ENCODE data around the gene SLC25A25.
A peak's percentile ranks its signal among the peaks of the same experiment; 100 is the strongest.
"Not testable (repeated sequence)": the region's sequence is repeated elsewhere in the genome, so short reads cannot be mapped to it uniquely, and the experiment has no call there.

The SLC25A25 gene

GRCh38 chr9:128127990-128128835 is 60.2 kb downstream of the SLC25A25 start:
- peak overlapping the region; percentile 93 for H3K4me3 ChIP-seq (replicated peaks; ENCODE audit: low read depth, low read length)
- DNase-seq (ENCODE audit: low read depth): peak; percentile 92
- TF ChIP-seq, protein P1, sequence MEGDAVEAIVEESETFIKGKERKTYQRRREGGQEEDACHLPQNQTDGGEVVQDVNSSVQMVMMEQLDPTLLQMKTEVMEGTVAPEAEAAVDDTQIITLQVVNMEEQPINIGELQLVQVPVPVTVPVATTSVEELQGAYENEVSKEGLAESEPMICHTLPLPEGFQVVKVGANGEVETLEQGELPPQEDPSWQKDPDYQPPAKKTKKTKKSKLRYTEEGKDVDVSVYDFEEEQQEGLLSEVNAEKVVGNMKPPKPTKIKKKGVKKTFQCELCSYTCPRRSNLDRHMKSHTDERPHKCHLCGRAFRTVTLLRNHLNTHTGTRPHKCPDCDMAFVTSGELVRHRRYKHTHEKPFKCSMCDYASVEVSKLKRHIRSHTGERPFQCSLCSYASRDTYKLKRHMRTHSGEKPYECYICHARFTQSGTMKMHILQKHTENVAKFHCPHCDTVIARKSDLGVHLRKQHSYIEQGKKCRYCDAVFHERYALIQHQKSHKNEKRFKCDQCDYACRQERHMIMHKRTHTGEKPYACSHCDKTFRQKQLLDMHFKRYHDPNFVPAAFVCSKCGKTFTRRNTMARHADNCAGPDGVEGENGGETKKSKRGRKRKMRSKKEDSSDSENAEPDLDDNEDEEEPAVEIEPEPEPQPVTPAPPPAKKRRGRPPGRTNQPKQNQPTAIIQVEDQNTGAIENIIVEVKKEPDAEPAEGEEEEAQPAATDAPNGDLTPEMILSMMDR (IDR thresholded peaks at IDR 0.05; ENCODE audit: low read length, missing control alignments): no peak

- no peak for DNase-seq (ENCODE audit: low read depth)
- TF ChIP-seq, protein P1 (IDR thresholded peaks at IDR 0.05; ENCODE audit: low read length, missing control alignments): no peak
- peak overlapping the region; percentile 93 for H3K4me3 ChIP-seq (replicated peaks; ENCODE audit: low read depth, low read length)
Observed at GRCh38 chr9:128128836-128129590, 61.0 kb downstream of the SLC25A25 start.

- not testable (repeated sequence) for H3K4me3 ChIP-seq (replicated peaks; ENCODE audit: low read depth, low read length); DNase-seq (ENCODE audit: low read depth)
- TF ChIP-seq, protein P1 (IDR thresholded peaks at IDR 0.05; ENCODE audit: low read length, missing control alignments): peak; percentile 5
Observed at GRCh38 chr9:128129976-128130590, 62.1 kb downstream of the SLC25A25 start.

DNA sequence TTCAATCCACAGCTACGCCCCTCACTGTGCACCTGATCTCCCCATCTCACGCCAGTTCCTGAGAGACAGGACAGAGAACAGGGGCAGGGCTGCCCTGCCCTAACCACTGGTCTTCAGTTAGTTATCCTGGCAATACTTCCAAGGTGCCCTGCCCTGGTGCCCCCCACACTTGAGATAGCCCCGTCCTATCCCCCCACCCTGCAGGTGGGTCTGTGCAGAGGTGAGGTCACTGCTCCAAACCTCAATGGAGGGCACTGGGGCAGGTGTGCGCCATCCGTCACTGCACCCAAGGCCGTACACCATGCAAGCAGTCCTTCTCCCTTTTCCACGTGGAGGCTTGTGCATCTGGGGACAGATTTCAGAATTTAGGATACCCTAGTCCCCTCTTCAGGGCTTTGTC is 62.6 kb downstream of the SLC25A25 start:
- not testable (repeated sequence) for DNase-seq (ENCODE audit: low read depth); H3K4me3 ChIP-seq (replicated peaks; ENCODE audit: low read depth, low read length)

- H3K4me3 ChIP-seq (replicated peaks; ENCODE audit: low read depth, low read length); DNase-seq (ENCODE audit: low read depth): not testable (repeated sequence)
Observed at GRCh38 chr9:128131346-128131745, 63.3 kb downstream of the SLC25A25 start.

- not testable (repeated sequence) for DNase-seq (ENCODE audit: low read depth)
Observed at GRCh38 chr9:128132139-128132538, 64.1 kb downstream of the SLC25A25 start.

GRCh38 chr9:128135561-128135960 is 67.5 kb downstream of the SLC25A25 start:
- not testable (repeated sequence) for DNase-seq (ENCODE audit: low read depth); H3K4me3 ChIP-seq (replicated peaks; ENCODE audit: low read depth, low read length)

More at GRCh38 chr9:128132139-128132538, 64.1 kb downstream of the SLC25A25 start:
- H3K4me3 ChIP-seq (replicated peaks; ENCODE audit: low read depth, low read length): not testable (repeated sequence)

DNA sequence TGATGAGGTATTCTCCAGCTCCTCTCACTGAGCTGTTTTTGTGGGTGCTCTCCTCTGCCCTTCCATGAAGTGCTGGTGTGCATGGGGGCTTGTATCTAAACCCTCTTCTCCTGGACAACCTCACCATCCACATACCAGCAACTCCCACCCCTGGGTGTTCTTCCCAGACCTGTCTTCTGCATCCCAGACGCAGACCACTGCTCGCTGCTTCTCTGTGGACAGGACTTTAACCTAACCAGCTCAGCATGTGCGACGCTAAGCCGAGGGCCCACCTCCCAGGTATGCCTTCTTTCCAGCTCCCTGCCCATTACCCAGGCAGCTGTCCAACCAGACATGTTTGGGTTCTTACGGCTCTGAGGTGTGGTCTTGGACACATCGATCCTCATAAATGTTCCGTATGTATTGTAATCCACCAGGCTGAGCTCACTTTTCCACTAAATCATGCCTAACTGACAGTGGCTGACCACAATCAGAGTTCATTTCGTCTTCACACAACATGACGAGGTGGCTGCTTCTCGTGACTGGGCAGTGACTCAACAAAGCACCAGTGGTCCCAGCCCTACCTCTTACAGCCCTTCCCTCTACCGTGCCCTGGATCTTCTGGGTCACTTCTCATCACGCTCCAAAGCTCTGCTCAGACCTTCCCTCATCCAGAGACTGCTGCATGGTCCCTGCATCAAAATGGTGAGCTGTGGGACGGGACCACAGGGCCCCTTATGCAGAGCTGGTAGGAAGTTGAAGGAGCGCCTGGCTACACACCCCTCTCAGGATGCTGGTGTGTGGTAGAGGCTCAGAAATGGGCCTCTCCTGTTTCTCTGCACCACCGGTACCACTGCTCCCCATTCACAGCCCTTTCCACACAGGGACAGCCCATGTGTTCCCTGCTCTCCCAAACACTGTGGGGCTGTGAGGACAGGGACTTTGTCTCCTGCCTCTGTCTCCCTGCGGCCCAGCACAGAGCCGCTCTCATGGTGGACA is 69.1 kb downstream of the SLC25A25 start:
- TF ChIP-seq, protein P1 (IDR thresholded peaks at IDR 0.05; ENCODE audit: low read length, missing control alignments): no peak
- DNase-seq (ENCODE audit: low read depth): peak; percentile 28
- H3K4me3 ChIP-seq (replicated peaks; ENCODE audit: low read depth, low read length): no peak overlapping the region

All from fibroblast of pulmonary artery (primary cell).